Aortic smooth muscle cell (primary cell): ENCODE data around the gene MAP4K4. TPM values are rescaled to one million over a fixed set of nuclear protein-coding genes. Genes with fewer than 3 reads are reported as not detected.

Experiments used
- total RNA-seq: library from RNA; depleted of rRNA; stranded (reverse); fragments of >200 nt; gene quantifications from 2 replicates; pipeline ENCODE4 v1.2.3, GENCODE V29; 2014

The MAP4K4 gene
- 242 and 419 TPM in 2 replicates for total RNA-seq

DNA sequence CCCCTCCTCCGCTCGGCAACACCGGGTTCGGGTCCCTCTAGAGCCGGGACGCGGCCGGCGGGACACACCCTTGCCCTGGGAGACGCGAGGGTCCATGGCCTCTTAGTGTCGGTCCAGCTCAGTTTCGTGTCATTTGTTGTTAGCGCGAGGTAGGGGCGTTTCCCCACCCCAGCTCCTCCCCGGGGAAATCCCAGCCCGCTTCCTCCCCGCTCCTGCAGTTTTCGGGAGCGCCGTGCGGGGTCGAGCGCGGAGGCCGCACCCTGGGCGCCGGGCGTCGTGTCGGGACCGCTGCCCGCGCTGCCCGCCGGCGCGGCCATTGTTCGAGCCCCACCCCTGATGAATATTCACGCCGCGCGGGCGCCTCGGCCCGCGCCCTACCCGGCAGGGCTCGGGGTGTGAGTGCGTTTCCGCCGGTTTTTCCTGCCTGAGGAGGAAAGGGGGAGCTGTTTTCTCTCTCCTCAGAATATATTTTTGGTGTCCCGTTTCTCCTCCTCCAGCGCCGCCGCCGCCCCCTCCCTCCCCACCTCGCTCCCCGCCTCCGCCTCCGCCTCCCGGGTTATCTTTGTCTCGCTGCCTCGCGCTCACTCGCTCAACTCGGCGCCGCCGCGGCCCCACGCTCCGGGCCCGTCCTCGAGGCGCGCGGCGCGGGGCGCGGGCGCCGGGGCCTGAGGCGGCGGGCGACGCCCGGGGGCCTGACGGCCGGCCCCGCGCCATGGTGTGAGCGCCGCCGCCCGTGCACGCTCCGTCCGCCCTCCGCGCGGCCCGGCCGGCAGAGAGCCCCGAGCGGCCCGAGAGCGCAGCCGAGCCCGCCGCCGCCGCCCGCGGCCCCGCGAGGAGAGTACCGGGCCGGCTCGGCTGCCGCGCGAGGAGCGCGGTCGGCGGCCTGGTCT, at the start of gene MAP4K4:
Gene MAP4K4 (plus strand): TSS at position 584 of the 890 bp plus-strand sequence. CDS start 374 bp downstream, outside the sequence.

Other genes starting within 250 kb of the MAP4K4 start
- gene RFX8, start 222.6 kb upstream of the MAP4K4 start, total RNA-seq = 15.5 and 20.3 TPM in 2 replicates